GM18499 (cell line): ENCODE measurements around the gene PCBP3.

Experiments
- ATAC-seq: cut with Tn5 transposase; IDR thresholded peaks from one replicate; pipeline ENCODE4 v1.9.1; 2021; ENCODE audit warnings: moderate number of reproducible peaks; ENCODE audit not compliant: insufficient read depth, unreplicated experiment

Gene PCBP3

GRCh38 chr21:45982092-45982757 is 338.7 kb downstream of the PCBP3 start:
- no peak for ATAC-seq

- ATAC-seq: no peak
These were observed 339.5 kb downstream of the PCBP3 start for GRCh38 chr21:45982758-45983648.

GRCh38 chr21:45983649-45983965 is 340.1 kb downstream of the PCBP3 start:
- ATAC-seq: no peak

- no peak for ATAC-seq
These were observed 340.5 kb downstream of the PCBP3 start for GRCh38 chr21:45983981-45984551.

GRCh38 chr21:45984584-45985095 is 341.1 kb downstream of the PCBP3 start:
- ATAC-seq: no peak

GRCh38 chr21:45985471-45986315 is 342.2 kb downstream of the PCBP3 start:
- no peak for ATAC-seq

- ATAC-seq: no peak
These were observed 343.0 kb downstream of the PCBP3 start for GRCh38 chr21:45986316-45987051.

GRCh38 chr21:45987121-45987711 is 343.7 kb downstream of the PCBP3 start:
- no peak for ATAC-seq

- no peak for ATAC-seq
These were observed 345.1 kb downstream of the PCBP3 start for GRCh38 chr21:45988366-45989347.

GRCh38 chr21:45989355-45990048 is 346.0 kb downstream of the PCBP3 start:
- ATAC-seq: no peak

GRCh38 chr21:45990049-45990711 is 346.7 kb downstream of the PCBP3 start:
- no peak for ATAC-seq

- ATAC-seq: no peak
These were observed 347.4 kb downstream of the PCBP3 start for GRCh38 chr21:45990741-45991605.

- no peak for ATAC-seq
These were observed 348.2 kb downstream of the PCBP3 start for GRCh38 chr21:45991606-45992300.
